Right renal cortex interstitium (tissue), 3 donors: ENCODE data around the gene PRXL2B. TPM values are rescaled to one million over a fixed set of nuclear protein-coding genes. Genes with fewer than 3 reads are reported as not detected.

Experiments used
- DNase-seq, 3 donors: peaks; one replicate each; pipeline ENCODE4 v3.0.0-alpha.2; 2013; ENCODE audit warnings: low read depth in 3 of 3, low spot score in 2 of 3
- polyA plus RNA-seq, 3 donors: library from polyadenylated mRNA; unstranded; fragments of 120-200 nt; gene quantifications; one replicate each; pipeline ENCODE4 v1.2.1, GENCODE V29; 2013; ENCODE audit not compliant: insufficient read length in 3 of 3

Gene PRXL2B
- polyA plus RNA-seq, 3 donors = 33.1 to 41.6 (median 39.1) TPM

- DNase-seq = no peak
These were observed 3.2 kb upstream of the PRXL2B start for GRCh38 chr1:2583331-2583791.

GRCh38 chr1:2583871-2584351 is 2.7 kb upstream of the PRXL2B start:
- no peak for DNase-seq

DNA sequence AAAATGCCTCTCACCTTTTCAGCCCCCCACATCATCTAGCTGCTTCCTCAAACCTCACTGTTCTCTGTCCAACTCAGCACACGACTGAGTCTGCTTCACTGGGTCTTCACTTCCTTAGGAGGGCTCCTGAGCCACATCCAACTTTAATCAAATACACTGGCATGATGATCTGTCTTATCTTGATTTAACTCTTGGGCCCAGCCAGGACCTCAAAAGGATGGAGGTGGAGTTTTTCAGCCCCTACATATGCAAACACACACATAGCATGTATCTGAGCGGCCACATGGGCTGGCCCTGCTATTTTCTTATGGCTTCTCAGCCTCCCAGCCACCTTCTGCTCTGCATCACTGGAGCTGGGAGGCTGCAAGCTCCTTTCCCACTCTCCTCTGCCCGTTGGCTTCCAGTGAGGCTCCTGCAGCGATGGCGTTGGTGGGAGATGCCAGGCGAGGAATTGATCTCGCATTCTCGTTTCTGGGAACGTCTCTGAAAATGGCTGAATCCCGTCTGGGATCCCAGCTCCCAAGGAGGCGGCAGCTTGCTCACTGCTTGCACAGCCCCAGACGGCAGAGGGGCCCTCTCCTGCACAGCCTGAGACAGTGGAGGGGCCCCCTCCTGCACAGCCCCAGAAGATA is 1.8 kb upstream of the PRXL2B start:
- no peak for DNase-seq

- DNase-seq = no peak
These were observed 1.1 kb upstream of the PRXL2B start for GRCh38 chr1:2585318-2586092.

DNA sequence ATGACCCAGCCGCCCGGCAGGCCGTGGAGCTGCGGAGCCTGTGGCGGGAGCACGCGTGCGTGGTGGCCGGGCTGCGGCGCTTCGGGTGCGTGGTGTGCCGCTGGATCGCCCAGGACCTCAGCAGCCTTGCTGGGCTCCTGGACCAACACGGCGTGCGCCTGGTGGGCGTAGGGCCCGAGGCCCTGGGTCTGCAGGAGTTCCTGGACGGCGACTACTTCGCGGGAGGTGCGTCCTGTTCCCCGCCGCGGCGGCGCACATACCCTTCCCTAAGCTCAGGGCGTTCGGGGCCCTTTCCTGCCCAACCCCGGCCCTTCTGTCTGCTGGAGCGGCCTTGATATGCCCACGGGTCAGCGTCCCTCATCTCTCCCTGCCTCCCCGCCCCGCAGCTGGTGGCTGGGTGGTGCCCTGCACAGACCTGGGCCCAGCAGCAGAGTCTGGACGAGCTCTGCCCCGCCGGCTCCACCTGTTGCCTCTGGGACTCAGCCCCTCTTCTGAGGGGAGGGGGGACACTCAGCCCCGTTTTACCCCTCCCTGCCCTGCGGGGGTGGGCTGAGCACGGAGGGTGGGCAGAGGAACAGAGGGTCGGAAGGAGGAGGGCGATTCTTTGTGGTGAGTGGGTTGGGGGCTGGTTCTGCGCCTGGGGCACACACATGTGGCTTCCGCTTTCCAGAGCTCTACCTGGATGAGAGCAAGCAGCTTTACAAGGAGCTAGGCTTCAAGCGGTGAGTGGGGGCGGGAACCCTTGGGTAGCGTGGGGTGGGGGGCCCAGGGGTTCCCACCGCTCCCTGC is 688 bp downstream of the PRXL2B start:
- no peak for DNase-seq

- no peak for DNase-seq
These were observed 1.4 kb downstream of the PRXL2B start for GRCh38 chr1:2587860-2588571.

DNA sequence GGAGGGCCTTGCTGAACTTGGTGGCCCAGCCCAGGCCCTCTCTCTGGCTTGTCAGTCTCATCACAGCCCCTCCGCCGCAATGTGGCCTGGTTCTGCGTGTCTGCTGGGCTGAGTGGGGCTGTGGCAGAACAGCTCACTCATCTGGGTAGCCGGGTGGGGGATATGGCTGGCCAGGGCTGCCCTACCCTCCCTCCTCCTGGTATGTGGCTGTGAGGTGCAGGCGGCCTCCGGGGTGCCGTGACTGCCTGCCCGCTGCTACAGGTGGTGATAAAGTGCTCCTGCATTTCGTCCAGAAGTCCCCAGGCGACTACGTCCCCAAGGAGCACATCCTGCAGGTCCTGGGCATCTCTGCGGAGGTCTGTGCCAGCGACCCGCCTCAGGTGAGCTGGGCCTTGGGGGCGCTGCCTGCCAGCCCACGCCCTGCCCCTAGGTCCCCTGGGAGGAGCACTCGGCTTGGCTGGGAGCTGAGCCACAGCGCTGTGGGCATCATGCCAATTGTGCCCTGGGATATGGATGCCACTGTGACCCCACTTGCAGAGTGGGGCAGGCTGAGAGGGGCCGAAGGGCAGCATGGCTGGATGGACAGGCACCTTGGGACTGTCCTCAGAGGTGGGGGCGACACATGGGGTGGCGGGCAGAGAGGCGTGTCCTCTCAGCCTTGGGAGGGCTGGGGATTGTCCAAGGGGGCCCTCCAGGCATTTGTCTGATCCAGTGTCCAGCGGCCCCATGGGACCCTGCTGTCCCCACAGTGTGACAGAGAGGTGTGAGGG is 2.3 kb downstream of the PRXL2B start:
- no peak for DNase-seq

- DNase-seq = no peak
These were observed 3.1 kb downstream of the PRXL2B start for GRCh38 chr1:2589431-2590232.

GRCh38 chr1:2590233-2591141 is 3.9 kb downstream of the PRXL2B start:
- no peak for DNase-seq

DNA sequence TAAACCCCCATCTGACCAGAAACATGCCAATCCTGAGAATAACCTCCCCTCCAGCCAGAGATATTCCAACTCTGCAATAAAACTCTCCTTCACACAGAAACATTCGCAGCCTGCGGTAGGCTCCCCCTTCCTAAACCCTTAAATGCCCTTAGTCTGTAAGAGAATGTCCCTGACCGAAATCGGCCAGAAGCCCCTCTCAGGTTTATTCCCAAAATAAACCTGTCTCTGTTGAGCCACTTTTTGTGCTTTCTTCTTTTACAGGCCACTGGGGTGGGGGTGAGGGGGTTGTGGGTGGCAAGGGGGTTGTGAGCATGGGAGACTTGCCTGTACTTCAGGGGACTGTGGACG is 4.6 kb downstream of the PRXL2B start:
- no peak for DNase-seq

- no peak for DNase-seq
These were observed 5.1 kb downstream of the PRXL2B start for GRCh38 chr1:2591581-2592261.

GRCh38 chr1:2592672-2593071 is 6.1 kb downstream of the PRXL2B start:
- DNase-seq = no peak

DNA sequence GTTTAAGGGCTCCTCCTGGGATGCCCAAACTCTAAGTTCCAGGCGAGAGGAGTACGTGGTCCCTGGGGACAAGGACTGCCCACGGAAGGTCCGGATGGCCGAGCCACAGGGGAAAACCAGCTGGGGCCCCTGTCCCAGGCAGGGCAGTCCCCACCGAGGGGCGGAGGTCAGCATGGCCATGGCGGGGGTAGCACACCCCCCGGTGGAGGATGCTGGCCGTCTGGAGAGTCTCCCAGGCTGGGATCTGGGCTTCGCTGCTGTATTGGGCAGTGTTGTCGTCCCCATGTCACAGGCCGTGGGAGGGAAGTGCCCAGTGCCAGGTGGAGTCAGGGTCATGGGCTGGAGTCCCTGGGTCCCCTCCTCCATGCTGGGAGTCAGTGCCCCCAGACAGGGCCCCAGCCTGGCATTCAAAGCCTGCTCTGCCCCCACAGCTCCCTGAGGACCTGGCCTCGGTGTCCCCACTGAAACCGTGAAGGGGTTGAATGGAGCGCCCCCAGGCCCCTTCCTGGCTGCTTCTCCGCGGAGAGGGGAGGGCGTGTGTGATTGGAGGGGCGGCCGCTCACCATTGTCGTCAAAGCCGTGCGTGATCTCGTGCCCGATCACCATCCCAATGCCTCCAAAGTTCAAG is 6.8 kb downstream of the PRXL2B start:
- no peak for DNase-seq

DNA sequence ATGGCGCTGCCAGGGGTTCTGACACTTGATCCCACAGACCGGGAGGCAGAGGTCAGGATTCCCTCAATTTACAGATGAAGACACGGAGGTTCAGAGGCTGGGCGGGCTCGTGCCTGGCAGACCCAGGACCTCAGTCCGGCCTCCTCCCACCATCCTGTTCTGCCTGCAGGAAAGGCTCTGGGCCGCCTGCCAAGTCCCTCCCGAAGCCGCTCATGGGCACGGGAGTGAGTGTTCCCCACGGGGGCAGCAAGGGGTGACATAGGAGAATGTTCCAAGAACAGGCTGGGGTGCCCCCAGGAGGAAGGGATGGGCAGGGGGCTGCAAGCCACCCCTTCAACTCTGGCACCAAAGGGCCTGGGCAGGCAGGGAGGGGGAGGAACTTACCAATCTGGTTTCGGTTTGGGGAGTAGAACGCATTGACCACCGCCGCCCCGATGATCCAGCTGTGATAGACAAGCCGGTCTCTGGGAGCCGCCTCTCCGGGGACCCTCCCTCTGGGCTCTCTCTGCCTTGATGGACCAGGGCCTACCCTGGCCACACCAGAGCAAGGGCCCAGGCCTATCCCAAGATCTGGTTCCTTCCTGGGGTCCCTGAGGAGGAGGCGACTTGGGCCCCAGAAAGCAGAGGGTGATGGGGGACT is 7.5 kb downstream of the PRXL2B start:
- no peak for DNase-seq

DNA sequence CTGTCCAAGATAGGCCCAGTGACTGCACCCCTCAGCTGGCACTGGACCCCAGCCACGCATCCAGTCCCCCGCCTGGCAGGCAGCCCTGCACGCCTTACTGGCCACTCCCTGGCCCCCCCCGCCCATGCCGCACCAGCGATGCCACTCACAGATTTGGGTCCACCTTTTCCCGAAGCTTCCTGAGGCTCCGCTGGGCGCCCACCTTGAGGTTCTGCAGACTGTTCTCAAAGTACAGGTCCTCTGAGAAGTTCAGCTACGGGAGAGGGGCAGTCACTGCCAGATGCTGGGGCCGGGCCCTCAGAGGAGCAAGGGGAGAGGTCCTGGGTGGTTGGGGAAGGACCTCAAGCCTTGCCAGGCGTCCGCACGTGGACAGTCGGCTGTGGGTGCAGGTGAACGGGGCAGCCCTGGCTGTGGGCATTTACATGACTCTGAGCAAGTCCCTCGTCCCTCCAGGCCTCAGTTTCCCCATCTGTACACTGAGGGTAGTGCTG is 8.1 kb downstream of the PRXL2B start:
- no peak for DNase-seq

DNA sequence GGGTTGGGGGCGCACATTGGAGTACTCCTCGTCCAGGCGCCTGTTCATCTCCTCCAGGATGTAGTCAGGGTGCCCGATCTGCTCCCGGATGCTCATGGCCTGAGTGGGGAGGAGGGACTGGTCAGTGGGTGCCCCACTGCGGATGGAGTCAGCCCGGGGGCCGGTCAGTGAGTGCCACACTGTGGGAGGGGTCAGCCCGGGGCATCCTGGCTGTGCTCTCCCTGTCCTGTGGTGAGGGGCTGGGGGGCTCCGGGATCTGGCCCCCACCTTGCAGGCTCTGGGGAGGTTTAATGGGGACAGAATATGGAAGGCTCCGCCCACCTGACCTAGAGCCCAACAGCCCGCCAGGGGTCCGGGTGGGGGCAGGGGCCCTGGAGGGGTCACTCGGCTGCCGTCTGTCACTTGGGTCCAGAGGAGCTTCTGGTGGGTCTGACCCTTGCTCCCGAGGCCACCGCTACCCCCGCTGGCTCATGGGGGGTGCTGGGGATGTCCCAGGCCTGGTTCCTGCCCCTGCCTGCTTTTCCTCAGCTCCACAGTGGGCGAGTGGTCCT is 8.8 kb downstream of the PRXL2B start:
- DNase-seq = no peak
